HL-60/S4 treated with phorbol 12-myristate 13-acetate at 8.2 ng/mL for 4 days and 3 days (cell line): ENCODE measurements around the gene SIRPB1.

Experiments used
- in situ Hi-C: fragments of 300-500 bp; cut with MboI; formaldehyde crosslinking; loops from 2 replicates; pipeline ENCODE4 v1.15.0; 2022; ENCODE audit warnings: low sequenced_read_pairs

SIRPB1 gene

GRCh38 chr20:1619861-1620444 lies at the start of gene SIRPB1:
SIRPB1 (minus strand) TSS chr20:1620009; CDS start chr20:1619944, 65 bp downstream.
- in situ Hi-C loops = no loop called here

- in situ Hi-C loops = no loop called here
These were observed 49.5 kb upstream of the SIRPB1 start for GRCh38 chr20:1669304-1669703.

GRCh38 chr20:1667502-1668085 lies 47.8 kb upstream of the SIRPB1 start:
- in situ Hi-C loops = no loop called here

GRCh38 chr20:1666802-1667201 lies 47.0 kb upstream of the SIRPB1 start:
- in situ Hi-C loops = no loop called here

GRCh38 chr20:1665345-1665744 lies 45.5 kb upstream of the SIRPB1 start:
- in situ Hi-C loops = no loop called here

GRCh38 chr20:1664911-1665310 lies 45.1 kb upstream of the SIRPB1 start:
- in situ Hi-C loops = no loop called here

GRCh38 chr20:1663917-1664316 lies 44.1 kb upstream of the SIRPB1 start:
- in situ Hi-C loops = no loop called here

GRCh38 chr20:1661542-1662299 lies 41.9 kb upstream of the SIRPB1 start:
- in situ Hi-C loops = no loop called here

GRCh38 chr20:1660246-1660645 lies 40.4 kb upstream of the SIRPB1 start:
- in situ Hi-C loops = no loop called here

- in situ Hi-C loops = no loop called here
These were observed 37.9 kb upstream of the SIRPB1 start, which contains the start of gene SIRPG for GRCh38 chr20:1657556-1658334. SIRPG (minus strand) TSS chr20:1657779; CDS start chr20:1657714, 65 bp downstream.

GRCh38 chr20:1656844-1657243 lies 37.0 kb upstream of the SIRPB1 start:
- in situ Hi-C loops = no loop called here

GRCh38 chr20:1654996-1655395 lies 35.2 kb upstream of the SIRPB1 start:
- in situ Hi-C loops = no loop called here

GRCh38 chr20:1652960-1653359 lies 33.2 kb upstream of the SIRPB1 start:
- in situ Hi-C loops = no loop called here

- in situ Hi-C loops = no loop called here
These were observed 32.3 kb upstream of the SIRPB1 start for GRCh38 chr20:1652104-1652503.

GRCh38 chr20:1651268-1652058 lies 31.7 kb upstream of the SIRPB1 start:
- in situ Hi-C loops = no loop called here

GRCh38 chr20:1648101-1648500 lies 28.3 kb upstream of the SIRPB1 start:
- in situ Hi-C loops = loop anchor here (25.0 kb wide), 1 partner anchor 111 kb away; no protein-coding TSS in a partner anchor

GRCh38 chr20:1646975-1647431 lies 27.2 kb upstream of the SIRPB1 start:
- in situ Hi-C loops = loop anchor here (25.0 kb wide), 1 partner anchor 110 kb away; no protein-coding TSS in a partner anchor

GRCh38 chr20:1644101-1644962 lies 24.5 kb upstream of the SIRPB1 start:
- in situ Hi-C loops = loop anchor here (25.0 kb wide), 1 partner anchor 107 kb away; no protein-coding TSS in a partner anchor

GRCh38 chr20:1638643-1639042 lies 18.8 kb upstream of the SIRPB1 start:
- in situ Hi-C loops = loop anchor here (25.0 kb wide), 1 partner anchor 101 kb away; no protein-coding TSS in a partner anchor
